GM12873 (cell line): ENCODE data around the gene RNF2.

ENCODE experiments used
- CTCF ChIP-seq: IDR thresholded peaks from 2 replicates; pipeline ENCODE4 v1.5.1; 2012; ENCODE audit warnings: low read depth, mild to moderate bottlenecking, moderate library complexity, low read length, control low read depth; ENCODE audit not compliant: insufficient read depth; ENCODE audit errors: missing control alignments

Gene RNF2

GRCh38 chr1:185066181-185066580, 20.8 kb downstream of the RNF2 start:
- TF ChIP-seq CTCF: no peak

GRCh38 chr1:185068341-185068740, 23.0 kb downstream of the RNF2 start:
- no peak for TF ChIP-seq CTCF

- no peak for TF ChIP-seq CTCF
Observed at GRCh38 chr1:185069202-185069772, 23.9 kb downstream of the RNF2 start.

- no peak for TF ChIP-seq CTCF
Observed at GRCh38 chr1:185070051-185070450, 24.7 kb downstream of the RNF2 start.

GRCh38 chr1:185073725-185074124, 28.4 kb downstream of the RNF2 start:
- TF ChIP-seq CTCF: no peak

- TF ChIP-seq CTCF: no peak
Observed at GRCh38 chr1:185074307-185074706, 28.9 kb downstream of the RNF2 start.

GRCh38 chr1:185075476-185075875, 30.1 kb downstream of the RNF2 start:
- TF ChIP-seq CTCF: no peak
